Tibial nerve (tissue), 4 donors: Measurements from ENCODE around the gene AMPD2. TPM values are rescaled to one million over a fixed set of nuclear protein-coding genes. Genes with fewer than 3 reads are reported as not detected.

ENCODE experiments used
- DNase-seq, 2 donors: peaks; one replicate each; pipeline ENCODE4 v3.0.0-alpha.2; 2019; ENCODE audit warnings: low spot score in 2 of 2
- H3K27ac ChIP-seq, 4 donors: fragments of 200-600 bp; sonication (generic) in 3 of 4; one replicate each; pipeline ENCODE4 v1.5.1; 2017 to 2019; ENCODE audit warnings: mild to moderate bottlenecking in 1 of 4
- H3K27me3 ChIP-seq, 2 donors: fragments of 200-600 bp; sonication (generic) in 1 of 2; one replicate each; pipeline versions ENCODE4 v1.5.1 to v1.6.0; 2017 to 2019
- H3K36me3 ChIP-seq, 3 donors: fragments of 200-600 bp; sonication (generic); one replicate each; pipeline ENCODE4 v1.5.1; 2018 to 2019
- H3K4me1 ChIP-seq, 4 donors: fragments of 200-600 bp; sonication (generic) in 3 of 4; one replicate each; pipeline ENCODE4 v1.5.1; 2017 to 2019
- H3K4me3 ChIP-seq, 4 donors: fragments of 200-600 bp; sonication (generic) in 3 of 4; one replicate each; pipeline ENCODE4 v1.5.1; 2017 to 2019; ENCODE audit warnings: mild to moderate bottlenecking in 1 of 4, moderate library complexity in 1 of 4
- H3K9me3 ChIP-seq, 4 donors: fragments of 200-600 bp; sonication (generic) in 3 of 4; one replicate each; pipeline ENCODE4 v1.5.1; 2017 to 2019
- EP300 ChIP-seq, 2 donors: sonication (generic); formaldehyde crosslinking; IDR thresholded peaks; one replicate each; pipeline ENCODE4 v1.6.1; 2017; ENCODE audit warnings: antibody characterized with exemption in 2 of 2, mild to moderate bottlenecking in 1 of 2
- POLR2A ChIP-seq, 2 donors: fragments of 450-650 bp; IDR thresholded peaks; one replicate each; pipeline ENCODE4 v1.6.1; 2017; ENCODE audit warnings: antibody characterized with exemption in 2 of 2, mild to moderate bottlenecking in 2 of 2, moderate library complexity in 2 of 2
- WGBS, 2 donors: methylation state at CpG; one replicate each; pipeline ENCODE4 v1.1.5; 2018; 5-methylcytosine and 5-hydroxymethylcytosine counted together
- total RNA-seq, 4 donors: library from RNA; depleted of rRNA; stranded (reverse); fragments of >200 nt; gene quantifications; one replicate each; pipeline ENCODE4 v1.1.0, GENCODE V29; 2016
- TF ChIP-seq, protein P1 (sequence below), 5 experiments: fragments of 200-600 bp in 3 of 5; fragments of 450-650 bp in 2 of 5; sonication (generic) in 3 of 5; IDR thresholded peaks; one replicate each; pipeline ENCODE4 v1.5.1; 2016 to 2019; ENCODE audit warnings: antibody characterized with exemption in 5 of 5, mild to moderate bottlenecking in 3 of 5, moderate library complexity in 2 of 5

The AMPD2 gene
- total RNA-seq, 4 donors from 2014 or later: 70.6 to 113 (median 94.7) TPM

DNA sequence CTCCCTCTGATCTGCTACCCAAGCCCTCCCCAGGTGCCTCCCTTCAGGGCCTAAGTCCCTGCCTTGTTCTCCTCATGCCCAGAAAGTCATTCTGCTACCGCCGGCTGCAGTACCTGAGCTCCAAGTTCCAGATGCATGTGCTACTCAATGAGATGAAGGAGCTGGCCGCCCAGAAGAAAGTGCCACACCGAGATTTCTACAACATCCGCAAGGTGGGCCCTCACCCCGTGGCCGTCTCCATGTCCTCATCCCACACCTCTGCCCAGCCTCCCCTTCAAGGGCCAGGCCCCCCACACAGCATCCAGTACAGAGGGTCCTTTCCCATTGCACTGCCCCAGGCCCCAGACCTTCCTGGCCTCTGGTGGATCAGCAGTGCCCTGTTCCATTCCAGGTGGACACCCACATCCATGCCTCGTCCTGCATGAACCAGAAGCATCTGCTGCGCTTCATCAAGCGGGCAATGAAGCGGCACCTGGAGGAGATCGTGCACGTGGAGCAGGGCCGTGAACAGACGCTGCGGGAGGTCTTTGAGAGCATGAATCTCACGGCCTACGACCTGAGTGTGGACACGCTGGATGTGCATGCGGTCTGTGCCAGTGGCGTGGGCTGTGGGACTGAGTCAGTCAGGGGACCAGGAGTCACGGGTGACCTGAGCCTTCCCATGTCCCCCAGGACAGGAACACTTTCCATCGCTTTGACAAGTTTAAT, 8.2 kb downstream of the AMPD2 start:
- Histone ChIP-seq H3K27me3 (no peaks in the 10 kb centered on the region), H3K27ac (no peak overlapping the region), H3K4me1 (peaks cover 0 to 42% (median 19%) of the 10 kb centered on the region in 4 donors), H3K4me3 (no peak overlapping the region), H3K36me3 (peaks cover 0 to 71% (median 15%) of the 10 kb centered on the region in 3 donors), H3K9me3 (no peaks in the 10 kb centered on the region)
- TF ChIP-seq POLR2A (IDR thresholded peaks at IDR 0.05) (no peak), EP300 (IDR thresholded peaks at IDR 0.05) (no peak)
- TF ChIP-seq, protein P1, sequence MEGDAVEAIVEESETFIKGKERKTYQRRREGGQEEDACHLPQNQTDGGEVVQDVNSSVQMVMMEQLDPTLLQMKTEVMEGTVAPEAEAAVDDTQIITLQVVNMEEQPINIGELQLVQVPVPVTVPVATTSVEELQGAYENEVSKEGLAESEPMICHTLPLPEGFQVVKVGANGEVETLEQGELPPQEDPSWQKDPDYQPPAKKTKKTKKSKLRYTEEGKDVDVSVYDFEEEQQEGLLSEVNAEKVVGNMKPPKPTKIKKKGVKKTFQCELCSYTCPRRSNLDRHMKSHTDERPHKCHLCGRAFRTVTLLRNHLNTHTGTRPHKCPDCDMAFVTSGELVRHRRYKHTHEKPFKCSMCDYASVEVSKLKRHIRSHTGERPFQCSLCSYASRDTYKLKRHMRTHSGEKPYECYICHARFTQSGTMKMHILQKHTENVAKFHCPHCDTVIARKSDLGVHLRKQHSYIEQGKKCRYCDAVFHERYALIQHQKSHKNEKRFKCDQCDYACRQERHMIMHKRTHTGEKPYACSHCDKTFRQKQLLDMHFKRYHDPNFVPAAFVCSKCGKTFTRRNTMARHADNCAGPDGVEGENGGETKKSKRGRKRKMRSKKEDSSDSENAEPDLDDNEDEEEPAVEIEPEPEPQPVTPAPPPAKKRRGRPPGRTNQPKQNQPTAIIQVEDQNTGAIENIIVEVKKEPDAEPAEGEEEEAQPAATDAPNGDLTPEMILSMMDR (IDR thresholded peaks at IDR 0.05): no peak
- peak in 1 of 2 donors; percentile 3 for DNase-seq
- WGBS, 2 donors: 88 to 92% methylated on average over 22 to 23 of the region's 23 CpGs

GRCh38 chr1:109628540-109629321, 9.1 kb downstream of the AMPD2 start:
- Histone ChIP-seq H3K27me3 (no peaks in the 10 kb centered on the region), H3K4me3 (no peak overlapping the region), H3K36me3 (peaks cover 0 to 71% (median 15%) of the 10 kb centered on the region in 3 donors), H3K27ac (no peak overlapping the region), H3K9me3 (no peaks in the 10 kb centered on the region), H3K4me1 (peaks cover 0 to 36% (median 11%) of the 10 kb centered on the region in 4 donors)
- TF ChIP-seq EP300 (IDR thresholded peaks at IDR 0.05): no peak
- TF ChIP-seq, protein P1 (IDR thresholded peaks at IDR 0.05): no peak
- TF ChIP-seq POLR2A (IDR thresholded peaks at IDR 0.05): no peak
- DNase-seq: peak in 1 of 2 donors; percentile 4
- 86 to 91% methylated on average over 21 of the region's 23 CpGs for WGBS, 2 donors

DNA sequence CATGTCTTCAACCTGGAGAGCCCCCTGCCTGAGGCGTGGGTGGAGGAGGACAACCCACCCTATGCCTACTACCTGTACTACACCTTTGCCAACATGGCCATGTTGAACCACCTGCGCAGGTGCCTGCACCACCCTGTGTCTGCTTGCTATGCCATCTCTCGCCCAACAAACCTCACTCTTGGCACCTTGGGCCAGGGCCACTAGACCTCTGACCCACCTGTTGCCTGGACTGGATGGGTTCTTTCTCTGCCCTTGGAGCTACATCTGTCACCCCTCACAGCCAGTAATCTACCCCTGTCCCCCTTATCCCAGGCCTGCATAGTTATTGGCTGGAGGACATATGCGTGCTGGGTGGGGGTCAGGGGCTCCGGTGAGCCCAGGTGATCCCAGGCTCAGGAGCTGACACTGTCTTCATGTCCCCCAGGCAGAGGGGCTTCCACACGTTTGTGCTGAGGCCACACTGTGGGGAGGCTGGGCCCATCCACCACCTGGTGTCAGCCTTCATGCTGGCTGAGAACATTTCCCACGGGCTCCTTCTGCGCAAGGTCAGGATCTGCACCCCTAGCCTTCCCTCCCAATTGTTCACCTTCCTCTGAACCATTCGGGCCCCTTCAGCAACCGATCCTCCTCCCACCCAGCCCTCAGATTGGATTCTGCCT, 9.9 kb downstream of the AMPD2 start:
- Histone ChIP-seq H3K27ac (no peak overlapping the region), H3K4me1 (peaks cover 0 to 28% (median 4%) of the 10 kb centered on the region in 4 donors), H3K27me3 (no peaks in the 10 kb centered on the region), H3K36me3 (peaks cover 0 to 71% (median 15%) of the 10 kb centered on the region in 3 donors), H3K4me3 (no peak overlapping the region), H3K9me3 (no peaks in the 10 kb centered on the region)
- TF ChIP-seq POLR2A (IDR thresholded peaks at IDR 0.05): no peak
- no peak for TF ChIP-seq EP300 (IDR thresholded peaks at IDR 0.05)
- TF ChIP-seq, protein P1 (IDR thresholded peaks at IDR 0.05): no peak
- WGBS, 2 donors: 85 to 97% methylated on average over 8 of the region's 10 CpGs
- DNase-seq: peak in 1 of 2 donors; percentile 3

DNA sequence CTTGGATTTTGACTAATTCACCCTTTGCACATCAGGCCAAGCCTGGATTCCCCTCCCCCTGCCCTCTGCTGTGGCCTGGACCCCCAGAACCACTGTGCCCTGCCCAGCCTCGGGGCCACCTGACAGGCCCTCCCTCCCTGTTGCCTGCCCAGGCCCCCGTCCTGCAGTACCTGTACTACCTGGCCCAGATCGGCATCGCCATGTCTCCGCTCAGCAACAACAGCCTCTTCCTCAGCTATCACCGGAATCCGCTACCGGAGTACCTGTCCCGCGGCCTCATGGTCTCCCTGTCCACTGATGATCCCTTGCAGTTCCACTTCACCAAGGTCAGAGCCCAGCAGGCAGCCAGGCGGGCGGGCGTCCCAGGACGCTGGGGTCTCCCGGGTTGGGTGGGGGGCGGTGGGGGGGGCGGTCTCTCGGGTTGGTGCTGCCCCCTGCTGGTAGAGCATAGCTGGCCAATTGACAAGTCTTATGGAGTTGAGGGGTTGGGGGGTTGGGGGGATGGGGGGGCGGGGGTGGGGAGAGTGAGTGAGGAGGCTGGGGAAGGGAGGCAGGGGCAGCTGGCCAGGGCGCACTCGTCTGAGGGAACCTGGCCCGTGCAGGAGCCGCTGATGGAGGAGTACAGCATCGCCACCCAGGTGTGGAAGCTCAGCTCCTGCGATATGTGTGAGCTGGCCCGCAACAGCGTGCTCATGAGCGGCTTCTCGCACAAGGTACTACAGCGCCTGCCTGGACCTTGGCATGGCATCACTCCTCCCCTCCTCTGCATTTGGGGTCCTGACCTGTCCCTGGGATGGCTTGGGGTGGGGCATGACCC, 10.7 kb downstream of the AMPD2 start:
- TF ChIP-seq, protein P1 (IDR thresholded peaks at IDR 0.05): peak in 3 of 5 experiments; percentile 41 to 63 (median 48)
- TF ChIP-seq POLR2A (IDR thresholded peaks at IDR 0.05): no peak
- DNase-seq: peak in 1 of 2 donors; percentile 21
- Histone ChIP-seq H3K27me3 (no peaks in the 10 kb centered on the region), H3K27ac (no peak overlapping the region), H3K4me1 (peaks cover 0 to 20% (median 0%) of the 10 kb centered on the region in 4 donors), H3K4me3 (no peak overlapping the region), H3K9me3 (no peaks in the 10 kb centered on the region), H3K36me3 (peaks cover 0 to 70% (median 15%) of the 10 kb centered on the region in 3 donors)
- WGBS, 2 donors: 72 to 82% methylated on average over 26 to 28 of the region's 30 CpGs
